AG04450 (cell line): ENCODE measurements around the gene TMEM131. TPM values are rescaled to one million over a fixed set of nuclear protein-coding genes. Genes with fewer than 3 reads are reported as not detected.

Source experiments
- CTCF ChIA-PET: fragments of 300-600, 350-600 bp; formaldehyde crosslinking; extraction: SDS; loops from one replicate; lab custom pipeline; 2022; ENCODE audit warnings: antibody characterized with exemption, inconsistent platforms; lab: Charles Lee
- POLR2A ChIA-PET: fragments of 350-600 bp; formaldehyde crosslinking; extraction: SDS; loops from one replicate; lab custom pipeline; 2021; ENCODE audit warnings: antibody characterized with exemption, inconsistent platforms; lab: Yijun Ruan, JAX
- DNase-seq: peaks from one replicate; pipeline ENCODE4 v3.0.0-alpha.2; 2011; ENCODE audit warnings: low read depth, low spot score
- H3K27ac ChIP-seq: one replicate; pipeline ENCODE4 v1.5.1; 2012; ENCODE audit warnings: low read depth, low read length, control low read depth
- H3K27me3 ChIP-seq: one replicate; pipeline ENCODE4 v1.6.0; 2012; ENCODE audit warnings: low read length; ENCODE audit not compliant: control insufficient read depth, insufficient read depth
- H3K4me3 ChIP-seq: 2 replicates; pipeline ENCODE4 v1.5.1; 2011; ENCODE audit warnings: mild to moderate bottlenecking, low read depth, low read length, control low read depth
- H3K9me3 ChIP-seq: 2 replicates; pipeline ENCODE4 v1.5.1; 2012; ENCODE audit warnings: low read length; ENCODE audit not compliant: control insufficient read depth, insufficient read depth
- CTCF ChIP-seq: IDR thresholded peaks from 2 replicates; pipeline ENCODE4 v1.5.1; 2011; ENCODE audit warnings: low read depth, low read length, control low read depth, inconsistent platforms
- polyA plus RNA-seq: library from polyadenylated mRNA; depleted of rRNA; stranded (reverse); fragments of >200 nt; gene quantifications from 2 replicates; pipeline ENCODE4 v1.2.3, GENCODE V29; 2011

Gene TMEM131
- polyA plus RNA-seq, 1 experiment, result 24.4 TPM

GRCh38 chr2:97715951-97716694 is 279.6 kb downstream of the TMEM131 start:
- ChIA-PET CTCF (no interaction called here), POLR2A (no interaction called here)
- Histone ChIP-seq H3K4me3 (no peak overlapping the region), H3K27me3 (peaks cover 18% of the 10 kb centered on the region), H3K9me3 (no peaks in the 10 kb centered on the region; the same call in 1 of the 2 replicates), H3K27ac (no peak overlapping the region)
- DNase-seq, result no peak
- no peak for TF ChIP-seq CTCF

- Histone ChIP-seq H3K27ac (no peak overlapping the region), H3K27me3 (peaks cover 18% of the 10 kb centered on the region), H3K4me3 (no peak overlapping the region), H3K9me3 (no peaks in the 10 kb centered on the region; the same call in 1 of the 2 replicates)
- no peak for DNase-seq
- ChIA-PET CTCF (no interaction called here), POLR2A (no interaction called here)
- no peak for TF ChIP-seq CTCF
Observed at GRCh38 chr2:97714950-97715652, 280.6 kb downstream of the TMEM131 start.

GRCh38 chr2:97714084-97714949 is 281.4 kb downstream of the TMEM131 start:
- no peaks in the 10 kb centered on the region; the same call in 1 of the 2 replicates for H3K9me3 ChIP-seq
- ChIA-PET CTCF (no interaction called here), POLR2A (no interaction called here)
- no peak overlapping the region for H3K4me3 ChIP-seq
- peaks cover 14% of the 10 kb centered on the region for H3K27me3 ChIP-seq
- TF ChIP-seq CTCF, result no peak
- no peak for DNase-seq
- no peak overlapping the region for H3K27ac ChIP-seq

GRCh38 chr2:97713296-97714083 is 282.3 kb downstream of the TMEM131 start, which contains the start of gene ZAP70:
Gene ZAP70 (plus strand): TSS chr2:97713576. CDS start chr2:97724037, 10,461 bp downstream.
- CTCF ChIA-PET, result no interaction called here
- no peak for TF ChIP-seq CTCF
- POLR2A ChIA-PET, result no interaction called here
- Histone ChIP-seq H3K27ac (no peak within 1 kb of the TSS), H3K9me3 (no peaks in the 10 kb centered on the region; the same call in 1 of the 2 replicates), H3K4me3 (no peak within 1 kb of the TSS), H3K27me3 (peaks cover 14% of the 10 kb centered on the region)
- no peak for DNase-seq
